ENCODE results near the gene PTPRN2.

DNA sequence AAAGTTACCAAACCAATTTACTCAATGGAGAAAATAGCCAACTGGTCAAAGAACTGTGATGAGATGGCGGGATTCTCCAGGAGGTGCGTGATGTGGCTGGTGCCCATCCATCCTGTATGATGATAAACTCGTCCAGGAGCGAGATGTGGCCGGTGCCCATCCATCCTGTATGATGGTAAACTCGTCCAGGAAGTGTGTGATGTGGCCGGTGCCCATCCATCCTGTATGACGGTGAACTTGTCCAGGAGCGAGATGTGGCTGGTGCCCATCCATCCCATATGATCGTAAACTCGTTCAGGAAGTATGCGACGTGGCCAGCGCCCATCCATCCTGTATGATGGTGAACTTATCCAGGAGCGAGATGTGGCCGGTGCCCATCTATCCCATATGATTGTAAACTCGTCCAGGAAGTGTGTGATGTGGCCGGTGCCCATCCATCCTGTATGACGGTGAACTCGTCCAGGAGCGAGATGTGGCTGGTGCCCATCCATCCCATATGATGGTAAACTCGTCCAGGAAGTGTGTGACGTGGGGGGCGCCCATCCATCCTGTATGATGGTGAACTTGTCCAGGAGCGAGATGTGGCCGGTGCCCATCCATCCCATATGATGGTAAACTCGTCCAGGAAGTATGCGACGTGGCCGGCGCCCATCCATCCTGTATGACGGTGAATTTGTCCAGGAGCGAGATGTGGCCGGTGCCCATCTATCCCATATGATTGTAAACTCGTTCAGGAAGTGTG lies 754.6 kb downstream of the PTPRN2 start:
- TF ChIP-seq POLR2A (IDR thresholded peaks at IDR 0.05; ENCODE audit: borderline replicate concordance, extremely low read depth, insufficient read depth, insufficient read length): no peak
- TF ChIP-seq, protein P1, sequence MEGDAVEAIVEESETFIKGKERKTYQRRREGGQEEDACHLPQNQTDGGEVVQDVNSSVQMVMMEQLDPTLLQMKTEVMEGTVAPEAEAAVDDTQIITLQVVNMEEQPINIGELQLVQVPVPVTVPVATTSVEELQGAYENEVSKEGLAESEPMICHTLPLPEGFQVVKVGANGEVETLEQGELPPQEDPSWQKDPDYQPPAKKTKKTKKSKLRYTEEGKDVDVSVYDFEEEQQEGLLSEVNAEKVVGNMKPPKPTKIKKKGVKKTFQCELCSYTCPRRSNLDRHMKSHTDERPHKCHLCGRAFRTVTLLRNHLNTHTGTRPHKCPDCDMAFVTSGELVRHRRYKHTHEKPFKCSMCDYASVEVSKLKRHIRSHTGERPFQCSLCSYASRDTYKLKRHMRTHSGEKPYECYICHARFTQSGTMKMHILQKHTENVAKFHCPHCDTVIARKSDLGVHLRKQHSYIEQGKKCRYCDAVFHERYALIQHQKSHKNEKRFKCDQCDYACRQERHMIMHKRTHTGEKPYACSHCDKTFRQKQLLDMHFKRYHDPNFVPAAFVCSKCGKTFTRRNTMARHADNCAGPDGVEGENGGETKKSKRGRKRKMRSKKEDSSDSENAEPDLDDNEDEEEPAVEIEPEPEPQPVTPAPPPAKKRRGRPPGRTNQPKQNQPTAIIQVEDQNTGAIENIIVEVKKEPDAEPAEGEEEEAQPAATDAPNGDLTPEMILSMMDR (IDR thresholded peaks at IDR 0.05 in 2 of 3, conservative IDR thresholded peaks at IDR 0.05 in 1 of 3; ENCODE audit: borderline replicate concordance in 1 of 3, insufficient read depth in 1 of 3, low read depth in 2 of 3, low read length in 2 of 3): no peak
- no peak for TF ChIP-seq EZH2 (IDR thresholded peaks at IDR 0.05)
- TF ChIP-seq CEBPB (IDR thresholded peaks at IDR 0.05; ENCODE audit: low read depth): no peak
- TF ChIP-seq SIN3A (IDR thresholded peaks at IDR 0.05; ENCODE audit: low read depth): no peak
- TF ChIP-seq ELF1 (IDR thresholded peaks at IDR 0.05; ENCODE audit: borderline replicate concordance, low read depth): no peak
- TF ChIP-seq, protein P2, sequence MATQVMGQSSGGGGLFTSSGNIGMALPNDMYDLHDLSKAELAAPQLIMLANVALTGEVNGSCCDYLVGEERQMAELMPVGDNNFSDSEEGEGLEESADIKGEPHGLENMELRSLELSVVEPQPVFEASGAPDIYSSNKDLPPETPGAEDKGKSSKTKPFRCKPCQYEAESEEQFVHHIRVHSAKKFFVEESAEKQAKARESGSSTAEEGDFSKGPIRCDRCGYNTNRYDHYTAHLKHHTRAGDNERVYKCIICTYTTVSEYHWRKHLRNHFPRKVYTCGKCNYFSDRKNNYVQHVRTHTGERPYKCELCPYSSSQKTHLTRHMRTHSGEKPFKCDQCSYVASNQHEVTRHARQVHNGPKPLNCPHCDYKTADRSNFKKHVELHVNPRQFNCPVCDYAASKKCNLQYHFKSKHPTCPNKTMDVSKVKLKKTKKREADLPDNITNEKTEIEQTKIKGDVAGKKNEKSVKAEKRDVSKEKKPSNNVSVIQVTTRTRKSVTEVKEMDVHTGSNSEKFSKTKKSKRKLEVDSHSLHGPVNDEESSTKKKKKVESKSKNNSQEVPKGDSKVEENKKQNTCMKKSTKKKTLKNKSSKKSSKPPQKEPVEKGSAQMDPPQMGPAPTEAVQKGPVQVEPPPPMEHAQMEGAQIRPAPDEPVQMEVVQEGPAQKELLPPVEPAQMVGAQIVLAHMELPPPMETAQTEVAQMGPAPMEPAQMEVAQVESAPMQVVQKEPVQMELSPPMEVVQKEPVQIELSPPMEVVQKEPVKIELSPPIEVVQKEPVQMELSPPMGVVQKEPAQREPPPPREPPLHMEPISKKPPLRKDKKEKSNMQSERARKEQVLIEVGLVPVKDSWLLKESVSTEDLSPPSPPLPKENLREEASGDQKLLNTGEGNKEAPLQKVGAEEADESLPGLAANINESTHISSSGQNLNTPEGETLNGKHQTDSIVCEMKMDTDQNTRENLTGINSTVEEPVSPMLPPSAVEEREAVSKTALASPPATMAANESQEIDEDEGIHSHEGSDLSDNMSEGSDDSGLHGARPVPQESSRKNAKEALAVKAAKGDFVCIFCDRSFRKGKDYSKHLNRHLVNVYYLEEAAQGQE (IDR thresholded peaks at IDR 0.05; ENCODE audit: low read depth): no peak
- TF ChIP-seq EZH2phosphoT487 (IDR thresholded peaks at IDR 0.05; ENCODE audit: borderline replicate concordance): no peak
- TF ChIP-seq FOSL1 (IDR thresholded peaks at IDR 0.05; ENCODE audit: low read depth): no peak
- TF ChIP-seq ZFX (IDR thresholded peaks at IDR 0.05): no peak
- TF ChIP-seq RAD21 (IDR thresholded peaks at IDR 0.05; ENCODE audit: low read depth): no peak
